Suprapubic skin (tissue), 4 donors: ENCODE measurements around the gene FAM72C.
"Not testable (repeated sequence)": the region's sequence is repeated elsewhere in the genome, so short reads cannot be mapped to it uniquely, and the experiment has no call there.

ENCODE experiments used
- CTCF ChIP-seq, 2 donors: fragments of 200-600 bp in 1 of 2; fragments of 450-650 bp in 1 of 2; sonication (generic) in 1 of 2; IDR thresholded peaks; one replicate each; pipeline ENCODE4 v1.5.1; 2016 to 2019; ENCODE audit warnings: antibody characterized with exemption in 2 of 2, mild to moderate bottlenecking in 1 of 2, moderate library complexity in 1 of 2
- POLR2A ChIP-seq, 2 donors: fragments of 450-650 bp; IDR thresholded peaks; one replicate each; pipeline ENCODE4 v1.6.1; 2017; ENCODE audit warnings: antibody characterized with exemption in 2 of 2, mild to moderate bottlenecking in 2 of 2, moderate library complexity in 2 of 2
- POLR2AphosphoS5 ChIP-seq, 3 donors: sonication (generic); formaldehyde crosslinking; IDR thresholded peaks; one replicate each; pipeline ENCODE4 v1.6.1; 2017; ENCODE audit warnings: antibody characterized with exemption in 3 of 3

- TF ChIP-seq CTCF, POLR2A, POLR2AphosphoS5 (IDR thresholded peaks at IDR 0.05): not testable (repeated sequence)
Observed at GRCh38 chr1:144002141-144002881, 30.5 kb upstream of the FAM72C start.
